NK-92 (cell line): ENCODE measurements around the gene PTPRR.
"Not testable (repeated sequence)": the region's sequence is repeated elsewhere in the genome, so short reads cannot be mapped to it uniquely, and the experiment has no call there.

Experiments used
- DNase-seq: peaks from one replicate; lab custom pipeline; 2025; ENCODE audit not compliant: unreplicated experiment; lab: John Stamatoyannopoulos, UW

Gene PTPRR

DNA sequence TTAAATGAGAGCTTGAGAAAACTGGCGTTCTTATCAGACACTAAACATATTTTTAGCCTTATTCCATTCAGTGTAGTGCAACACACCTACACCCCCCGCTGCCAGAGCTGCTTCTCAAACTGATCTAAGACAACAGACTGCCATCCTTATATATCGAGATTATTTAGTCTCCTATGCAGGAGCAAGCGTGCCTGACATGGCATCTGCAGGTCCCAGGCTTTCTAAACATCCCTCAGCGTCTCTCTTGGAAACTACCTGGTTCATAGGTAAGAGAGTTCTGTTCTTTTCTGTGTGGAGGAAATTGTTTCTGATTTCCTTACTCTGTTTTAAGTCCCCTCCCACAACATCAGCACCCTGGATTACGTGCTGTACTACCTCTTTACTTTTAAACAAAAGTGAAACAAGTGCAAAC, 166.2 kb downstream of the PTPRR start:
- DNase-seq: no peak

DNA sequence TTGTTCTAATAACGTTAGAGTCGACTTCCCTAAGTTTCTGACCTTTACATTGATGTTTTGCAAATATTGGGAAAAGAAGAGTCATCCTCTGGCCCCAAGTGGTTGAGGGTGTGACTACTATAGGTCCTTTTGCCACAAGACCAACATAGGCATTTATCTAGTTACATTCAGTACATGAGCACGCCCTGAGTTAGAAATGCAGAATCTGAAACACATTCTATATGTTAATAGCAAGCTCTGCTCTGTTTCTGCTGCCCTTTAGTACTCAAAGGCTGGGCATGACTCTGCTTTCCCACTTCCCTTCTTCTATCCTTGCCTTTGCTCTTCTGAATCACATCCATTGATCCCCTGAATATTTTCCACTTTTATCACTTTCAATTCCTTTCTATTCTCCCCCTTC, 168.2 kb downstream of the PTPRR start:
- no peak for DNase-seq

DNA sequence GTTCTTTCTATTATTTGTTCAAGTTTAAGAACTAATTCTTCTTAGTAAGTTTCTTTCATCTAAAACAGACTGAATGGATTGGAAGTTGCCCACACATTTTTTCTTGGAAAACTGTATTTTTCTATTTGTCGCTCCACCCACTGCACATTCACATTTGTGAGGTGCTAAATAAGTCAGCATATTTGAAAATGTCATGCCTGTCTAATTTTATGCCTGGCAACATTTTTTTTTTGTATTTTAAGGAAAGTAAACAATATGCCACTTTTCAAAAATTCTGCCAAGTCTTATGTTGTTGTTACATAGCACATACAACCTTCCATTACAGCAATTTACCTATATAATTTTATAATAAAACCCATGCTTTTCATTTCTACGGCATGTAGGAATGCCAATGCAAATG, 170.6 kb downstream of the PTPRR start:
- DNase-seq: no peak

DNA sequence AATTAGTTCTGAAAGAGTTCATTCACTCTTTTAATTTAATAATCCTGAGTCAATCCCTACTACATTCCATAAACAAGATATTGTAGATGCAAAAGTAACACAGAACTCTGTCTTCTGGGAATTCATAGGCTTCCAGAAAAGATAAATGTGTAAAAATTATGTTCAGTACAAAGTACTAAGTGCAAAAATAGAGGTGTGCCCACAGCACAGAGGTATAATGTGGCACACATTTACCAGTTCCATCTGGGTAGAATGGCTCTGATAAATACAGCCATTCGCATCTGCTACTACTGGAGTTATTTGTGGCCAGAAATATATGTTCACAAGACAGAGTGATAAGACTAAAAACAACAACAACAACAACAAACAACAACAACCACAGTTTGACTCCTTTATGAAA, 171.7 kb downstream of the PTPRR start:
- DNase-seq: no peak

DNA sequence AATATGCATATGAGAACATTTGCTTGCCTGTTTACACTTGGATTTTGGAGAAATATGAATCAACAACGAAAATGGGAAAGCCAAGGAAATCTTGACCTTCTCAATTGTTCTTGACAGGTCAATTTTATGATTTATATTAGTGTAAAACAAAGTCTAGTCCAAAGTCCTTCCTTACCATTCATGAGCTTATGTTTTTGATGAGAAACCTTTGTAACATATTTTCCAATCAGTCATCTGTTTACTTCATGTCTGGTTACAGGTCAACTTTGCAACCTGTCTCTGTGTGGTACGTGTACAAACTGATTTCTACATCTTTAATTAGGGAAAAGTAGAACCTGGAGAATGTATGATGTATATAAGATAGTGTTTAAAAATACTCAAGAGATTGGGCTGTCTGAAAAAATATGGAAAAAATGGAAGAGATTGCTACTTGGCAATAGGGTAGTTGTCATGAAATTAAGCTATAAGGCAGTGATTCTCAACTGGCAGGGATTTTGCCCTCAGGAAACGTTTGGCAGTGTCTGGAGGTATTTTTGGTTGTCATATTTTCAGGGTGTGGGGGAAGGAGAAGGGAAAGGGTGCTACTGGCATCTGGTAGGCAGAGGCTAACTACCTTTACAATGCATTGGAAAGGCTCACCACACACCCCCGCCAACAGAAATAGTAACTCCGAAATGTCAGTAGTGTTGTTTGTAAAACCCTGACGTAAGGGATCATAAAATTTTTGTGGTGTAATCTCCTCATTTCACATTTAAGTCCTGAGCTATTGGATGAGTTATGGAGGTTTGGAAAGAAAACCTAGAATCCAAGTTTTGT, 172.9 kb downstream of the PTPRR start:
- DNase-seq: no peak

GRCh38 chr12:70745048-70745447, 175.5 kb downstream of the PTPRR start:
- DNase-seq: no peak

- DNase-seq: no peak
Observed at GRCh38 chr12:70744178-70744577, 176.4 kb downstream of the PTPRR start.

- DNase-seq: no peak
Observed at GRCh38 chr12:70741256-70741655, 179.3 kb downstream of the PTPRR start.

GRCh38 chr12:70739756-70740155, 180.8 kb downstream of the PTPRR start:
- no peak for DNase-seq

DNA sequence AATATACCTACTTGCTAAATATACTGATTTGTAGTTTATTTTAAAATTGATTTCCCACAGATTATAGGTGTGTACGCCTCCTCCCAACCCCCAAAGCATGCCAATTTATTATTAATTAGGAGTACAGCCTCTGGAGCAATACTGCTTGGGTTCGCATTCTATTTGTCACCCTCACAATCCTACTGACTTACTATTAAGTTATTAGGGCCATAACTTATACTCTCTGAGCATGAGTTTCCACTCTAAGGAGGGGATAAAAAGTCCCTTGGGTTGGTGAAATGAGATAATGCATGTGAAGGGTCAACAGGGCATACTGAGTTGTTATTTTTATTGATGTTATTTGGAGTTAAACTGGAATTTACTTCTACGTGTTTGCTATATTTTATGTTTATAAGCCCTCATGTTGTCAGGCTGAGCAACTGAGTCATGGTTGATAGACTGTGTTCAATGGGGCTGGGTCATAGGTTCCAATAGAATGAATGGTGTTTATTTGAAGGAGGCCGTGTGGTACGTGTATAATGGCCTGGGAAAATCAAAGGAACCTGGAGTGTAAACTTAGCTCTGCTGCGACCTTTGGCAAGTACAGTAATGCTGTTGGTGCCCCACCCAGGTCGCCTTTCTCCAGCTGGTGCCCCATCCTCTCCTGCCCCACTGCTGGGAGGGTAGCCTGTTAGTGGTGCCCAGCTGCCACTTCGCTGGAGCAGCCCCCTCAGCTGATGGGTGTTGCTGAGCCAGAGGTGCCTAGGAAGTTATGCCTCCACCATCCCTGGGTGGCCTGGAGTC, 184.0 kb downstream of the PTPRR start:
- no peak for DNase-seq

GRCh38 chr12:70735197-70735596, 185.3 kb downstream of the PTPRR start:
- DNase-seq: not testable (repeated sequence)

GRCh38 chr12:70733385-70733784, 187.2 kb downstream of the PTPRR start:
- DNase-seq: no peak

GRCh38 chr12:70732287-70732686, 188.3 kb downstream of the PTPRR start:
- DNase-seq: no peak

DNA sequence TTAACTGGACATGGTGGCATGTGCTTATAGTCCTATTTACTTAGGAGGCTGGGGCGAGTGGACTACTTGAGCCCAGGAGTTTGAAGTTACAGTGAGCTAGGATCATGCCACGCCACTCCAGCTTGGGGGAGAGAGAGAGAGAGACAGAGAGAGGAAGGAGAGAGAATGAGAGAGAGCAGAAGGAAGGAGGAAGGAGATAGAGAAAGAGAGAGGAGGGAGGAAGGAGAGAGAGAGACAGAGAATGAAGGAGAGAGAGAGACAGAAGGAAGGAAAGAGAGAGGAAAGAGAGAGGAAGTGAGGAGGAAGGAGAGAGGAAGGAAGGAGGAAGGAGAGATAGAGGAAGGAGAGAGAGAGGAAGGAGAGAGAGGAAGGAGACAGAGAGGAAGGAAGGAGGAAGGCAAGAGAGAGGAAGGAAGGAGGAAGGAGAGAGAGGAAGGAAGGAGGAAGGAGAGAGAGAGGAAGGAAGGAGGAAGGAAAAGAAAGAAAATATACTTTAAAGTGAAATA, 189.8 kb downstream of the PTPRR start:
- no peak for DNase-seq

GRCh38 chr12:70724444-70724843, 196.1 kb downstream of the PTPRR start:
- DNase-seq: no peak

- no peak for DNase-seq
Observed at GRCh38 chr12:70722584-70723343, 197.8 kb downstream of the PTPRR start.

- no peak for DNase-seq
Observed at GRCh38 chr12:70721656-70722357, 198.7 kb downstream of the PTPRR start.

DNA sequence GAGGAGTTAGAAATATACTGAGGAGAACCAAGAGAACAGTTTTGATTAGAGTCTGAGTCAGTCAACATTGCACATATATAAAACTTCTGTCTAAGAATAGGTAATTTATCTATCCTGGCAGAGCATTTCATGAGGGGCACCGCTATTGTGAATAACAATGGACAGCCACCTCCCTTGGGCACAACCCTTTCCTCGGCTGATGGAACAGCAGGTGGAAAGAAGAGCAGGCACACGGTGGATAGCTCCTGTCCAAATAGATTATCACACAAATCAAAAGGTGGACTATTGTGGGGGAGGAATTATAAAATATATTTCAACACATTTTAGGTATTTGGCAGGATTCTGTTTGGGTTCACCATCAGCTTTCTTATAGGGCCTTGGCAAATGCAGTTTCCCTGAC, 199.3 kb downstream of the PTPRR start:
- no peak for DNase-seq

- DNase-seq: no peak
Observed at GRCh38 chr12:70719672-70720420, 200.7 kb downstream of the PTPRR start.

GRCh38 chr12:70719071-70719470, 201.5 kb downstream of the PTPRR start:
- no peak for DNase-seq
